OCI-LY3 (cell line): ENCODE data around the gene DYNLRB1.

Experiments
- H2AFZ ChIP-seq: fragments of 200-600, 300-600 bp; shearing (Covaris generic); 2 replicates; pipeline ENCODE4 v1.6.0; 2014; ENCODE audit warnings: antibody characterized with exemption, low read depth, low read length
- H3K27ac ChIP-seq: fragments of 200-600, 300-600 bp; sonication (generic); 2 replicates; pipeline ENCODE4 v1.5.1; 2014; ENCODE audit warnings: mild to moderate bottlenecking, low read length, moderate library complexity, mixed read lengths
- H3K27me3 ChIP-seq: fragments of 200-600, 300-600 bp; sonication (generic); 2 replicates; pipeline ENCODE4 v1.6.1; 2014; ENCODE audit warnings: low read depth, low read length, mixed read lengths
- H3K36me3 ChIP-seq: fragments of 200-600, 300-600 bp; sonication (generic); replicated peaks from 2 replicates; pipeline ENCODE3; 2014; ENCODE audit warnings: low read depth, low read length, mixed read lengths
- H3K4me1 ChIP-seq: fragments of 300-600, 200-600 bp; sonication (generic); 2 replicates; pipeline ENCODE4 v1.6.1; 2014; ENCODE audit warnings: low read length, mixed read lengths
- H3K4me2 ChIP-seq: fragments of 200-600, 300-600 bp; sonication (generic); 2 replicates; pipeline ENCODE4 v1.6.1; 2014; ENCODE audit warnings: low read length, mixed read lengths
- H3K4me3 ChIP-seq: fragments of 300-600, 200-600 bp; sonication (generic); 2 replicates; pipeline ENCODE4 v1.5.1; 2014; ENCODE audit warnings: antibody characterized with exemption, mild to moderate bottlenecking, low read length, moderate library complexity
- H3K79me2 ChIP-seq: fragments of 300-600, 200-600 bp; shearing (Covaris generic); 2 replicates; pipeline ENCODE4 v1.6.1; 2014; ENCODE audit warnings: mild to moderate bottlenecking, low read length, mixed read lengths
- H3K9ac ChIP-seq: fragments of 300-600, 200-600 bp; shearing (Covaris generic); 2 replicates; pipeline ENCODE4 v1.6.0; 2014; ENCODE audit warnings: mild to moderate bottlenecking, low read length, moderate library complexity
- H3K9me3 ChIP-seq: fragments of 200-600, 300-600 bp; shearing (Covaris generic); 2 replicates; pipeline ENCODE4 v1.6.1; 2014; ENCODE audit warnings: low read length, mixed read lengths; ENCODE audit not compliant: insufficient read depth
- H4K20me1 ChIP-seq: fragments of 200-600, 300-600 bp; sonication (generic); 2 replicates; pipeline ENCODE4 v1.6.1; 2016; ENCODE audit warnings: low read length, mixed read lengths; ENCODE audit not compliant: insufficient read depth
- EZH2phosphoT487 ChIP-seq: fragments of 200-600 bp; shearing (Covaris generic); IDR thresholded peaks from 2 replicates; pipeline ENCODE4 v1.6.1; 2018; ENCODE audit warnings: antibody characterized with exemption, mixed run types, low read depth
- TF ChIP-seq, protein P1 (sequence below): fragments of 200-600, 300-600 bp; sonication (generic); IDR thresholded peaks from 2 replicates; pipeline ENCODE4 v1.5.1; 2014; ENCODE audit warnings: antibody characterized with exemption, low read length, low read depth

The DYNLRB1 gene

DNA sequence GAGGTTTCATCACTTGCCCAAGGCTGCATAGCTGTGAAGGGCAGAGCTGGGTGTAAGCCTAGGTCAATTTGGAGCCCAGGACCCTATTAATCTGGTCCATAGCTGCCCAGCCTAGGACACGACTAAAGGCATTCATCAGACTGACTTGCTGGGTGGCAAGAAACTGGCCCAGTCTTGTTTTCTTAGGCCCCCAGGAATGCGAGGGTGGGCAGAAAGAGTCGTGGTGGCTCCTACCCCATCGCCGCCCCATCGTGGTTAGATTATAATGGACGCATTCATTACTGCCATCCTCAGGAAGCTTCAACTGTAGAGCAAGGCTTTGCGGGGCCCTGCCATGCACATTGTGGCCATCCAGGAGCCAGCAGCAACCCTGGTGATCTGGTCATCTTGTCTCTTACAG is 16.1 kb downstream of the DYNLRB1 start:
- TF ChIP-seq EZH2phosphoT487, result no peak
- TF ChIP-seq, protein P1, sequence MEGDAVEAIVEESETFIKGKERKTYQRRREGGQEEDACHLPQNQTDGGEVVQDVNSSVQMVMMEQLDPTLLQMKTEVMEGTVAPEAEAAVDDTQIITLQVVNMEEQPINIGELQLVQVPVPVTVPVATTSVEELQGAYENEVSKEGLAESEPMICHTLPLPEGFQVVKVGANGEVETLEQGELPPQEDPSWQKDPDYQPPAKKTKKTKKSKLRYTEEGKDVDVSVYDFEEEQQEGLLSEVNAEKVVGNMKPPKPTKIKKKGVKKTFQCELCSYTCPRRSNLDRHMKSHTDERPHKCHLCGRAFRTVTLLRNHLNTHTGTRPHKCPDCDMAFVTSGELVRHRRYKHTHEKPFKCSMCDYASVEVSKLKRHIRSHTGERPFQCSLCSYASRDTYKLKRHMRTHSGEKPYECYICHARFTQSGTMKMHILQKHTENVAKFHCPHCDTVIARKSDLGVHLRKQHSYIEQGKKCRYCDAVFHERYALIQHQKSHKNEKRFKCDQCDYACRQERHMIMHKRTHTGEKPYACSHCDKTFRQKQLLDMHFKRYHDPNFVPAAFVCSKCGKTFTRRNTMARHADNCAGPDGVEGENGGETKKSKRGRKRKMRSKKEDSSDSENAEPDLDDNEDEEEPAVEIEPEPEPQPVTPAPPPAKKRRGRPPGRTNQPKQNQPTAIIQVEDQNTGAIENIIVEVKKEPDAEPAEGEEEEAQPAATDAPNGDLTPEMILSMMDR, result no peak
- peaks cover 61% of the 10 kb centered on the region for H3K36me3 ChIP-seq
- no peak overlapping the region for H3K4me2 ChIP-seq
- no peak overlapping the region for H3K27ac ChIP-seq
- H4K20me1 ChIP-seq, result peaks cover 28% of the 10 kb centered on the region
- H3K79me2 ChIP-seq, result no peaks in the 10 kb centered on the region
- no peak overlapping the region for H3K9ac ChIP-seq
- H3K4me3 ChIP-seq, result no peak overlapping the region
- H3K9me3 ChIP-seq, result no peaks in the 10 kb centered on the region
- no peak overlapping the region for H2AFZ ChIP-seq
- H3K27me3 ChIP-seq, result no peaks in the 10 kb centered on the region
- no peaks in the 10 kb centered on the region for H3K4me1 ChIP-seq

DNA sequence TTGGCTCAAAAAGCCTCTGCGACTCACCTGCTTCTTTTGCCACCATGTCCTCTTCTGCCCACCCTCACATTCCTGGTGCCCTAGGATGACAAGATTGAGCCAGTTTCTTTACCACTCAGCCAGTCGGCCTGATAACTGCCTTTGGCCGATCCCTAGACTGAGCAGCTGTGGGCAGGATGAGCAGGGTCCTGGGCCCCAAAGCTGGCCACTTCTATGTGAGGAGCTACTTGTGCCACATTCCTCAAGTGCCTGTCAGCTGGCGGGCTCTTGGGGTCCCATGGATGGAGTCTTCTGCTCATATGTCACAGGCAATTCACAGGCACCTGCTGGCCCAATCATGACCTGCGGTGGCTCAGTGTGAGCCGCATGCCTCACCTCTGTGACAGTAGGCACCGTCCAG is 16.5 kb downstream of the DYNLRB1 start:
- no peak overlapping the region for H3K4me2 ChIP-seq
- H3K4me3 ChIP-seq, result no peak overlapping the region
- no peak overlapping the region for H3K27ac ChIP-seq
- H3K79me2 ChIP-seq, result no peaks in the 10 kb centered on the region
- H3K27me3 ChIP-seq, result no peaks in the 10 kb centered on the region
- H2AFZ ChIP-seq, result no peak overlapping the region
- no peaks in the 10 kb centered on the region for H3K9me3 ChIP-seq
- no peak overlapping the region for H3K9ac ChIP-seq
- H4K20me1 ChIP-seq, result peaks cover 28% of the 10 kb centered on the region
- peaks cover 61% of the 10 kb centered on the region for H3K36me3 ChIP-seq
- H3K4me1 ChIP-seq, result no peaks in the 10 kb centered on the region
- TF ChIP-seq EZH2phosphoT487, result no peak
- TF ChIP-seq, protein P1, result no peak

DNA sequence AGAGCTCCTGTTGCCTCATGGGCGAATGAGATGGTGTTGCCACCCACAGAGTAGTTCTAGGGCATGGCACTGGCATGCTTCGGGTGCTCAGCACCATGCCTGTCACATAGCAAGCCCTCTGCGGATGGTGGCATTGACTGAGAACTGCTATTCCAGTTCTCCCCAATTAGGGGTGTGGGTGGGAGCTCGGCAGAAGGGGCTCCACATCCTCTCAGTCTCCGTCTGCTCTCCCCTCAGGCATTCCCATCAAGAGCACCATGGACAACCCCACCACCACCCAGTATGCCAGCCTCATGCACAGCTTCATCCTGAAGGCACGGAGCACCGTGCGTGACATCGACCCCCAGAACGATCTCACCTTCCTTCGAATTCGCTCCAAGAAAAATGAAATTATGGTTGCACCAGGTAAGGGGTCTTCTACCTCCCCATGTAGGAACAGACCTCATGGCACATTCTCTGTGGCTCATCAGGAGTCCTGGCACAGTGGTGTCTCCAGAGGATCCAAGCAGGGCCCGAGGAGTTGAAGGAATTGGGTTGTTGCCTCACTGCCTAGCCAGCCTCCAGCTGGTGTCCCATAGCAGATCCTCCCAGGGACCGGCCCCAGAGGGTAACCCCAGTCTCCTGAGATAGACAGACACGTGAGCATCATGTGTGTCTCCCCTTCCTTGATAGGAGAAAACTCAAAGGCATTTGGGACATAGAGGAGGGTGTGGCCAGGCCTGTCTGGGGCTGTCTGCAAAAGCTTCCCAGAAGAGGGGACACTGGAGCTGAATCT is 18.4 kb downstream of the DYNLRB1 start:
- no peak overlapping the region for H3K9ac ChIP-seq
- TF ChIP-seq EZH2phosphoT487, result no peak
- TF ChIP-seq, protein P1, result no peak
- no peak overlapping the region for H2AFZ ChIP-seq
- no peaks in the 10 kb centered on the region for H3K79me2 ChIP-seq
- no peaks in the 10 kb centered on the region for H3K4me1 ChIP-seq
- no peak overlapping the region for H3K4me2 ChIP-seq
- H3K36me3 ChIP-seq, result peaks cover 50% of the 10 kb centered on the region
- H3K9me3 ChIP-seq, result no peaks in the 10 kb centered on the region
- H3K27me3 ChIP-seq, result no peaks in the 10 kb centered on the region
- peaks cover 28% of the 10 kb centered on the region for H4K20me1 ChIP-seq
- no peak overlapping the region for H3K4me3 ChIP-seq
- no peak overlapping the region for H3K27ac ChIP-seq

DNA sequence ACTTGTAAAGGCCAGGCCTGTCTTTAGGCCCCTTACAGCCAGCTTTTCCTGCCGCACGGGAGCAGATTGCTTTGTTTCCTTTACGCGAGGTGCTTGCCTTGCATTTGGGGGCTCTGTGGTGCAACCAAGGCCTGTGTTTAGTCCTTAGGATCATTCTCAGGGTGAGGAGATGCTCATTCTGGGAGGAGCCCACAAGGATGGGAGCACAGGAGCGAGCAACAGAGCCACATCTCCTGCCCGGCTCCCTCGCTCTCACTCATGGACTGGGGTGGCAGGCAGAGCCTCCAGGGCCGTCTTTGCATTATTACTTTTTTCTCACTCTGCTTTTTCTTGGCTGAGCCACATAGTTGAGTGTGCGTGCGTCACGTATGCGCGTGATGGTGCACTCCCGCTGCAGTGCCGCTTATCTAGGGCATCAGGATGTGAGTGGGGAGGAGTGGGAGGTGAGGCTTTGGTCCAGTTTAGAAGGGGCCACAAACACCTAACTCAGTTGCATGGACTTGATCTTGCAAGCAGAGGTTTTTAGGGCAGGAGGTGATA is 19.1 kb downstream of the DYNLRB1 start:
- H3K4me3 ChIP-seq, result no peak overlapping the region
- no peak overlapping the region for H2AFZ ChIP-seq
- H3K9ac ChIP-seq, result no peak overlapping the region
- peaks cover 20% of the 10 kb centered on the region for H4K20me1 ChIP-seq
- no peaks in the 10 kb centered on the region for H3K27me3 ChIP-seq
- H3K4me1 ChIP-seq, result no peaks in the 10 kb centered on the region
- TF ChIP-seq, protein P1, result no peak
- TF ChIP-seq EZH2phosphoT487, result no peak
- no peaks in the 10 kb centered on the region for H3K9me3 ChIP-seq
- no peak overlapping the region for H3K27ac ChIP-seq
- peaks cover 45% of the 10 kb centered on the region for H3K36me3 ChIP-seq
- H3K79me2 ChIP-seq, result no peaks in the 10 kb centered on the region
- no peak overlapping the region for H3K4me2 ChIP-seq
